ENCODE data around the gene RXRA. TPM values are rescaled to one million over a fixed set of nuclear protein-coding genes. Genes with fewer than 3 reads are reported as not detected.
A peak's percentile ranks its signal among the peaks of the same experiment; 100 is the strongest.

The RXRA gene
- polyA plus RNA-seq, 4 donors, result 30.8 to 83.5 (median 41.5) TPM

GRCh38 chr9:134393582-134394280 is 67.5 kb downstream of the RXRA start:
- FAIRE-seq (no peak), DNase-seq (no peak)
- no peak overlapping the region for H3K4me3 ChIP-seq (ENCODE audit: low read depth in 1 of 3, low read length in 3 of 3)
- H3K27ac ChIP-seq (ENCODE audit: low read depth in 1 of 3, low read length in 2 of 3), result no peak overlapping the region
- H3K27me3 ChIP-seq (ENCODE audit: control insufficient read depth in 3 of 3, insufficient read depth in 3 of 3, low read length in 3 of 3), result no peaks in the 10 kb centered on the region
- peaks cover 0 to 76% (median 0%) of the 10 kb centered on the region in 3 donors for H3K36me3 ChIP-seq (ENCODE audit: control insufficient read depth in 3 of 3, insufficient read depth in 2 of 3, low read depth in 1 of 3, low read length in 3 of 3)
- H3K9me3 ChIP-seq (ENCODE audit: control insufficient read depth in 2 of 2, insufficient read depth in 1 of 2, low read depth in 1 of 2, low read length in 1 of 2), result peaks cover 0 to 9% of the 10 kb centered on the region in 2 donors
- 80 to 89% (median 88%) methylated on average over 7 of the region's 7 CpGs for WGBS, 3 donors
- H3K4me1 ChIP-seq (ENCODE audit: control insufficient read depth in 3 of 3, insufficient read depth in 2 of 3, low read depth in 1 of 3, low read length in 2 of 3), result peaks cover 0 to 8% (median 3%) of the 10 kb centered on the region in 3 donors

DNA sequence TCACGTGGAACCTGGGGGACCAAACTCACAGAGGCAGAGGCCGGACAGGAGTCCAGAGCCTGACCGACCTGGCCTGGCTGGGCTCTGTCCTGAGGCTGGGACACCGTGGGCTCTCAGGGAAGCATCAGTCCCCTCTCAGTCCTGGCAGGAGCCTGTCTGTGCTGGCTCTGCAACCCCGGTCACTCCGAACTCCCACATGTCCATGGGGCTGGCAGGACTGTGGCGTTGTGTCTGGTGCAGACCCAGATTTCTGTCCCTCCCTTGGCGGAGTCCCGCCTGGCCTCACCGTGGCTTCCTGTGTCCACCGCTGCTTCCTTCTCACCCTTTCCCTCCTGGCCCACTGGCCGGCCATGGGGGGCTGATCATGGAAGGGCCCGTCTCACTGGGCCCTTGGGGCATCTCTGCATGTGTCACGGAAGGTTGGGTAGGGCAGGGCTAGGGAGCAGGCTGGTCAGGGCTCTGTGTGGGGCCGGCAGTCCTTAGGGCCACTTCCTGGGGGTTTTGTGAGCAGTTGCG is 68.8 kb downstream of the RXRA start:
- Histone ChIP-seq H3K9me3 (ENCODE audit: control insufficient read depth in 2 of 2, insufficient read depth in 1 of 2, low read depth in 1 of 2, low read length in 1 of 2) (peaks cover 0 to 20% of the 10 kb centered on the region in 2 donors), H3K27ac (ENCODE audit: low read depth in 1 of 3, low read length in 2 of 3) (no peak overlapping the region), H3K36me3 (ENCODE audit: control insufficient read depth in 3 of 3, insufficient read depth in 2 of 3, low read depth in 1 of 3, low read length in 3 of 3) (peaks cover 0 to 80% (median 0%) of the 10 kb centered on the region in 3 donors), H3K4me3 (ENCODE audit: low read depth in 1 of 3, low read length in 3 of 3) (no peak overlapping the region), H3K4me1 (ENCODE audit: control insufficient read depth in 3 of 3, insufficient read depth in 2 of 3, low read depth in 1 of 3, low read length in 2 of 3) (peaks cover 0 to 6% (median 3%) of the 10 kb centered on the region in 3 donors), H3K27me3 (ENCODE audit: control insufficient read depth in 3 of 3, insufficient read depth in 3 of 3, low read length in 3 of 3) (no peaks in the 10 kb centered on the region)
- FAIRE-seq, result no peak
- WGBS, 3 donors, result 78 to 88% (median 85%) methylated on average over 16 of the region's 16 CpGs
- no peak for DNase-seq

GRCh38 chr9:134395737-134396257 is 69.5 kb downstream of the RXRA start:
- peaks cover 0 to 81% (median 0%) of the 10 kb centered on the region in 3 donors for H3K36me3 ChIP-seq (ENCODE audit: control insufficient read depth in 3 of 3, insufficient read depth in 2 of 3, low read depth in 1 of 3, low read length in 3 of 3)
- DNase-seq, result no peak
- H3K9me3 ChIP-seq (ENCODE audit: control insufficient read depth in 2 of 2, insufficient read depth in 1 of 2, low read depth in 1 of 2, low read length in 1 of 2), result peaks cover 0 to 20% of the 10 kb centered on the region in 2 donors
- peaks cover 0 to 6% (median 3%) of the 10 kb centered on the region in 3 donors for H3K4me1 ChIP-seq (ENCODE audit: control insufficient read depth in 3 of 3, insufficient read depth in 2 of 3, low read depth in 1 of 3, low read length in 2 of 3)
- no peak for FAIRE-seq
- H3K27ac ChIP-seq (ENCODE audit: low read depth in 1 of 3, low read length in 2 of 3), result no peak overlapping the region
- no peak overlapping the region for H3K4me3 ChIP-seq (ENCODE audit: low read depth in 1 of 3, low read length in 3 of 3)
- H3K27me3 ChIP-seq (ENCODE audit: control insufficient read depth in 3 of 3, insufficient read depth in 3 of 3, low read length in 3 of 3), result no peaks in the 10 kb centered on the region
- 75 to 85% (median 78%) methylated on average over 10 to 12 of the region's 12 CpGs for WGBS, 3 donors

DNA sequence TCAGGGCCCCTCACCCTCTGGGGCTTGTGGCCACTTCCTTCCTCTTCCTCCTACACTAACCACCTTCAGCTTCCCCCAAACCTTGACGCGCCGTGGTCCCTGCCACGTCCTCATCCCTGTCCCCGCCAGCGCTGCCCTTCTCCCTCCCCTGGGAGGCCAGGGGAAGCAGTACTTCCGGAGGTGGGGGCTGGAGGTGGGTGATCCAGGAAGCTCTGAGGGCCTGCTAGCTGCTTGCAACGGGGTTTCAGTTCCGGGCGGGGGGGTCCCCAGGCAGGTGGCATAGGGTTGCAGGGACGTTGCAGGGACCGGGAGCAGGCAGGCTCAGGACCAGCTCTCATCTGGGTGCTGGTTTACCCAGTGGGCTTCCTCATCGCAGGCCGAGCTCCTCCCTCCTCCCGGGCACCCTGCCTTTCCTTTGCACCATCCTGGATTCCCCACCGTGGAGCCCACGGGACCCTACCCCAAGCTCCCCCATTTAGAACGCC is 70.0 kb downstream of the RXRA start:
- Histone ChIP-seq H3K4me3 (ENCODE audit: low read depth in 1 of 3, low read length in 3 of 3) (no peak overlapping the region), H3K9me3 (ENCODE audit: control insufficient read depth in 2 of 2, insufficient read depth in 1 of 2, low read depth in 1 of 2, low read length in 1 of 2) (peaks cover 0 to 20% of the 10 kb centered on the region in 2 donors), H3K4me1 (ENCODE audit: control insufficient read depth in 3 of 3, insufficient read depth in 2 of 3, low read depth in 1 of 3, low read length in 2 of 3) (peaks cover 0 to 6% (median 3%) of the 10 kb centered on the region in 3 donors), H3K27me3 (ENCODE audit: control insufficient read depth in 3 of 3, insufficient read depth in 3 of 3, low read length in 3 of 3) (no peaks in the 10 kb centered on the region), H3K36me3 (ENCODE audit: control insufficient read depth in 3 of 3, insufficient read depth in 2 of 3, low read depth in 1 of 3, low read length in 3 of 3) (peaks cover 0 to 81% (median 0%) of the 10 kb centered on the region in 3 donors), H3K27ac (ENCODE audit: low read depth in 1 of 3, low read length in 2 of 3) (no peak overlapping the region)
- WGBS, 3 donors, result 48 to 64% (median 56%) methylated on average over 18 of the region's 18 CpGs
- DNase-seq (peak in 1 of 2 donors; percentile 27), FAIRE-seq (no peak)

DNA sequence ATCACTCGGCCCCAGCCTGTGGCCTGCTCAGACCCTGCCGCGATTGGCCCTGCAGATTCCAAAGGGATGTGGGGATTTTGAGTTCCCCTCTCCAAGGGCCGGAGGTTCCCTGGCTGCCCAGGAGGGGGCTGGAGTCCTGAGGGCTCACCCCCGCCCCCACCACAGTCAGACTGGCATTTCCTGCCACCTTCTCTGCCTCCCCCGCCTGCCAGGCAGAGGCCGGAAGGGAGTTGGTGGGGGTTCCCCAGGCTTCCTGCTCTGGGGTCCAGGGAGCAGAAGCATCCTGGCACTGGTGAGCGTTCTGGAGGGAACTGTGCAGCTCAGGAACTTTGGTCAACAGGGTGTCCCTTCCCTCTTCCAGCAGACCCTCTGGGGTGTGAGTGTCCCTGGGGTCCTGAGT is 70.6 kb downstream of the RXRA start:
- no peak for DNase-seq
- peaks cover 0 to 81% (median 0%) of the 10 kb centered on the region in 3 donors for H3K36me3 ChIP-seq (ENCODE audit: control insufficient read depth in 3 of 3, insufficient read depth in 2 of 3, low read depth in 1 of 3, low read length in 3 of 3)
- peaks cover 0 to 20% of the 10 kb centered on the region in 2 donors for H3K9me3 ChIP-seq (ENCODE audit: control insufficient read depth in 2 of 2, insufficient read depth in 1 of 2, low read depth in 1 of 2, low read length in 1 of 2)
- no peak overlapping the region for H3K4me3 ChIP-seq (ENCODE audit: low read depth in 1 of 3, low read length in 3 of 3)
- H3K27ac ChIP-seq (ENCODE audit: low read depth in 1 of 3, low read length in 2 of 3), result no peak overlapping the region
- FAIRE-seq, result no peak
- 44 to 71% (median 58%) methylated on average over 7 to 8 of the region's 8 CpGs for WGBS, 3 donors
- no peaks in the 10 kb centered on the region for H3K27me3 ChIP-seq (ENCODE audit: control insufficient read depth in 3 of 3, insufficient read depth in 3 of 3, low read length in 3 of 3)
- peaks cover 0 to 6% (median 0%) of the 10 kb centered on the region in 3 donors for H3K4me1 ChIP-seq (ENCODE audit: control insufficient read depth in 3 of 3, insufficient read depth in 2 of 3, low read depth in 1 of 3, low read length in 2 of 3)

- peaks cover 0 to 82% (median 0%) of the 10 kb centered on the region in 3 donors for H3K36me3 ChIP-seq (ENCODE audit: control insufficient read depth in 3 of 3, insufficient read depth in 2 of 3, low read depth in 1 of 3, low read length in 3 of 3)
- H3K4me3 ChIP-seq (ENCODE audit: low read depth in 1 of 3, low read length in 3 of 3), result no peak overlapping the region
- FAIRE-seq (no peak), DNase-seq (no peak)
- peaks cover 0 to 7% (median 0%) of the 10 kb centered on the region in 3 donors for H3K4me1 ChIP-seq (ENCODE audit: control insufficient read depth in 3 of 3, insufficient read depth in 2 of 3, low read depth in 1 of 3, low read length in 2 of 3)
- H3K27ac ChIP-seq (ENCODE audit: low read depth in 1 of 3, low read length in 2 of 3), result no peak overlapping the region
- peaks cover 0 to 17% of the 10 kb centered on the region in 2 donors for H3K9me3 ChIP-seq (ENCODE audit: control insufficient read depth in 2 of 2, insufficient read depth in 1 of 2, low read depth in 1 of 2, low read length in 1 of 2)
- H3K27me3 ChIP-seq (ENCODE audit: control insufficient read depth in 3 of 3, insufficient read depth in 3 of 3, low read length in 3 of 3), result no peaks in the 10 kb centered on the region
- WGBS, 3 donors, result 98 to 100% (median 99%) methylated on average over 5 of the region's 5 CpGs
Measured at GRCh38 chr9:134398756-134399155, 72.5 kb downstream of the RXRA start.

- FAIRE-seq, result no peak
- 95 to 98% (median 97%) methylated on average over 2 of the region's 2 CpGs for WGBS, 3 donors
- peaks cover 0 to 12% (median 2%) of the 10 kb centered on the region in 3 donors for H3K4me1 ChIP-seq (ENCODE audit: control insufficient read depth in 3 of 3, insufficient read depth in 2 of 3, low read depth in 1 of 3, low read length in 2 of 3)
Measured at GRCh38 chr9:134399435-134400056, 73.3 kb downstream of the RXRA start.

DNA sequence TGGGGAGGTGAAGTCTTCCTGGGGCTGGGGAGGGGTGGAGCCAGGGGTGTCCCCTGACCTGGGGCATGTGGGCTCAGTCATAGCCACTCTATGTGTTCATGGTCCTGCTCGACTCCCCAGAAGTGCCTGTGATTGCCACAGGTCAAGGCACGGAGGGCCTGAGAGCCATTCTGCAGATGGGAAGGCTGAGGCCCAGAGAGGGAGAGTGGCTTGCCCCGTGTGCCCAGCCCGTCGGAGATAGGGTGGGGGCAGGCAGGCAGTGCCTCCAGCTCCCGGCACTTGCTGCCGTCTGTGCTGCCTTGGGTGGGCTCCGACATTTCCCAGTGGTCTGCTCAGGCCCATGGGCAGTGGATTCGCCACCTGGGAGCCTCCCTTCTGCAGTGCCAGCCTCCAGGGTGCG is 74.0 kb downstream of the RXRA start:
- peaks cover 0 to 91% (median 0%) of the 10 kb centered on the region in 3 donors for H3K36me3 ChIP-seq (ENCODE audit: control insufficient read depth in 3 of 3, insufficient read depth in 2 of 3, low read depth in 1 of 3, low read length in 3 of 3)
- no peaks in the 10 kb centered on the region for H3K27me3 ChIP-seq (ENCODE audit: control insufficient read depth in 3 of 3, insufficient read depth in 3 of 3, low read length in 3 of 3)
- WGBS, 3 donors, result 93 to 95% (median 94%) methylated on average over 9 to 10 of the region's 10 CpGs
- peaks cover 0 to 17% of the 10 kb centered on the region in 2 donors for H3K9me3 ChIP-seq (ENCODE audit: control insufficient read depth in 2 of 2, insufficient read depth in 1 of 2, low read depth in 1 of 2, low read length in 1 of 2)
- FAIRE-seq, result no peak
- H3K4me1 ChIP-seq (ENCODE audit: control insufficient read depth in 3 of 3, insufficient read depth in 2 of 3, low read depth in 1 of 3, low read length in 2 of 3), result peaks cover 0 to 14% (median 2%) of the 10 kb centered on the region in 3 donors
- no peak for DNase-seq
- no peak overlapping the region for H3K27ac ChIP-seq (ENCODE audit: low read depth in 1 of 3, low read length in 2 of 3)
- no peak overlapping the region for H3K4me3 ChIP-seq (ENCODE audit: low read depth in 1 of 3, low read length in 3 of 3)

More at GRCh38 chr9:134399435-134400056, 73.3 kb downstream of the RXRA start:
- H3K4me3 ChIP-seq (ENCODE audit: low read depth in 1 of 3, low read length in 3 of 3), result no peak overlapping the region
- no peak overlapping the region for H3K27ac ChIP-seq (ENCODE audit: low read depth in 1 of 3, low read length in 2 of 3)
- H3K36me3 ChIP-seq (ENCODE audit: control insufficient read depth in 3 of 3, insufficient read depth in 2 of 3, low read depth in 1 of 3, low read length in 3 of 3), result peaks cover 0 to 88% (median 0%) of the 10 kb centered on the region in 3 donors
- peaks cover 0 to 17% of the 10 kb centered on the region in 2 donors for H3K9me3 ChIP-seq (ENCODE audit: control insufficient read depth in 2 of 2, insufficient read depth in 1 of 2, low read depth in 1 of 2, low read length in 1 of 2)
- H3K27me3 ChIP-seq (ENCODE audit: control insufficient read depth in 3 of 3, insufficient read depth in 3 of 3, low read length in 3 of 3), result no peaks in the 10 kb centered on the region
- peak in 1 of 2 donors; percentile 35 for DNase-seq

Measured in small intestine (tissue), 7 donors.